Measurements from ENCODE around the gene RDH12.
"Not testable (repeated sequence)": the region's sequence is repeated elsewhere in the genome, so short reads cannot be mapped to it uniquely, and the experiment has no call there.

Gene RDH12

GRCh38 chr14:67705211-67705610 lies 3.5 kb downstream of the RDH12 start:
- no peak for DNase-seq (ENCODE audit: low read depth)

GRCh38 chr14:67709346-67709745 lies 7.7 kb downstream of the RDH12 start:
- not testable (repeated sequence) for DNase-seq (ENCODE audit: low read depth)

- not testable (repeated sequence) for DNase-seq (ENCODE audit: low read depth)
Observed at GRCh38 chr14:67709796-67710195, 8.1 kb downstream of the RDH12 start.

GRCh38 chr14:67710209-67710608 lies 8.5 kb downstream of the RDH12 start:
- no peak for DNase-seq (ENCODE audit: low read depth)

- no peak for DNase-seq (ENCODE audit: low read depth)
Observed at GRCh38 chr14:67717048-67717447, 15.4 kb downstream of the RDH12 start.

GRCh38 chr14:67718265-67718664 lies 16.6 kb downstream of the RDH12 start:
- no peak for DNase-seq (ENCODE audit: low read depth)

GRCh38 chr14:67719385-67719784 lies 17.7 kb downstream of the RDH12 start:
- DNase-seq (ENCODE audit: low read depth), result not testable (repeated sequence)

GRCh38 chr14:67719866-67720265 lies 18.2 kb downstream of the RDH12 start:
- DNase-seq (ENCODE audit: low read depth), result no peak

GRCh38 chr14:67721875-67722274 lies 20.2 kb downstream of the RDH12 start:
- DNase-seq (ENCODE audit: low read depth), result no peak

- DNase-seq (ENCODE audit: low read depth), result no peak
Observed at GRCh38 chr14:67722293-67722692, 20.6 kb downstream of the RDH12 start.

GRCh38 chr14:67725171-67725570 lies 23.5 kb downstream of the RDH12 start:
- DNase-seq (ENCODE audit: low read depth), result no peak

- no peak for DNase-seq (ENCODE audit: low read depth)
Observed at GRCh38 chr14:67727361-67727760, 25.7 kb downstream of the RDH12 start.

GRCh38 chr14:67728258-67728657 lies 26.6 kb downstream of the RDH12 start:
- DNase-seq (ENCODE audit: low read depth), result no peak

- no peak for DNase-seq (ENCODE audit: low read depth)
Observed at GRCh38 chr14:67729072-67729885, 27.6 kb downstream of the RDH12 start.

GRCh38 chr14:67733616-67734015 lies 31.9 kb downstream of the RDH12 start:
- DNase-seq (ENCODE audit: low read depth), result no peak

GRCh38 chr14:67734675-67735074 lies 33.0 kb downstream of the RDH12 start:
- no peak for DNase-seq (ENCODE audit: low read depth)

- no peak for DNase-seq (ENCODE audit: low read depth)
Observed at GRCh38 chr14:67735336-67736147, 33.9 kb downstream of the RDH12 start.

GRCh38 chr14:67736771-67737170 lies 35.1 kb downstream of the RDH12 start:
- no peak for DNase-seq (ENCODE audit: low read depth)

- no peak for DNase-seq (ENCODE audit: low read depth)
Observed at GRCh38 chr14:67738740-67739504, 37.2 kb downstream of the RDH12 start.

- DNase-seq (ENCODE audit: low read depth), result no peak
Observed at GRCh38 chr14:67744046-67744445, 42.4 kb downstream of the RDH12 start.

GRCh38 chr14:67746927-67747326 lies 45.2 kb downstream of the RDH12 start:
- DNase-seq (ENCODE audit: low read depth), result no peak

- DNase-seq (ENCODE audit: low read depth), result no peak
Observed at GRCh38 chr14:67748312-67748711, 46.6 kb downstream of the RDH12 start.
